ENCODE data around the gene DLEC1.

The DLEC1 gene

DNA sequence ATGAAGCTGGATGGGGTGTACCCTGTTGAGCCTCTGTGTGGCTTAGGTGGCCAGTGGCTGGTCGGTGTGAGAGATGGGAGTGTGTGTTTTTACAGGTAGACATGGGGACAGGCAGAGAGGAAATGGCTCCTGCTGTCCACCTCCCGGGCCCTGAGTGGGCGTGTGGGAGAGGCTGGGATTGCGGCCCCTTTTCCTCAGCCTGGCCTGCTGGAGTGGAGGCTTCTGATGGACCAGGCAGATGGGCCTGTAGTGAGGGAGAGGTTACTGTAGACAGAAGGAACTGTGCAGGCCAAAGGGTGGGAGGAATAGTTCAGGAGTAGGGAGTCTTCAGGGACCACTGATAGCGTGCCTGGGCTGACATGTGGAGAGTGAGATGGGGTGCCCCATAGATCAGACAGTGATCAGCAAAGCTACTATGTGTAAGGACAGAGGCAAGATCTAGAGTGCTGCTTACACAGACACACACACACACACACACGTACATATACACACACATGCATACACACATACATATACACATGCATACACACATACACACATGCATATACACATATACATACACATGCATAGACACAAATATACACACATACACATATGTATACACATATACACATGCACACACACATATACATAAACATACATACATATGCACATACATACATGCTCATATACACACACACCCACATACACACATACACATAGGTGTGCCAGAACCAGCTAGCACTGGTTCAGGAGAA, 71.5 kb downstream of the DLEC1 start:
- FAIRE-seq, result no peak

DNA sequence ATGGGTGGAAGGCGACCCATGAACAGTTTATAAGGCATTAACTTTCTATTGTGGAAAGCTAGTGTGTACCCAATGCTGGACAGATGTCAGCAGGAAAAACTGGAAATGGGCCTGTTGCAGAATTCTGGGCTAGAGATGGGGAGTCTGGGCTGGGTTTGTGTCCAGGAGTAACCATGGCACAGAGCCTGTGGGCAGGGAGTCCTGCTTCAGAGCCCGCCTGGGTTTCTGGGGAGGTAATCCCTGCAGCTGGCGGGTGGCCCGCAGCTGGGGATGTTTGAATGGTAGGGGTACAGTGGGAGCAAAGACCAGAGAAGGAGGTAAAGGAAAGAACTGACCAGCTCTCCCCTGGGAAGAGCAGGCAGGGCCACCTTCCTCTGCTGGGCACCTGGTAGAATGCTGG, 72.2 kb downstream of the DLEC1 start:
- no peak for FAIRE-seq

DNA sequence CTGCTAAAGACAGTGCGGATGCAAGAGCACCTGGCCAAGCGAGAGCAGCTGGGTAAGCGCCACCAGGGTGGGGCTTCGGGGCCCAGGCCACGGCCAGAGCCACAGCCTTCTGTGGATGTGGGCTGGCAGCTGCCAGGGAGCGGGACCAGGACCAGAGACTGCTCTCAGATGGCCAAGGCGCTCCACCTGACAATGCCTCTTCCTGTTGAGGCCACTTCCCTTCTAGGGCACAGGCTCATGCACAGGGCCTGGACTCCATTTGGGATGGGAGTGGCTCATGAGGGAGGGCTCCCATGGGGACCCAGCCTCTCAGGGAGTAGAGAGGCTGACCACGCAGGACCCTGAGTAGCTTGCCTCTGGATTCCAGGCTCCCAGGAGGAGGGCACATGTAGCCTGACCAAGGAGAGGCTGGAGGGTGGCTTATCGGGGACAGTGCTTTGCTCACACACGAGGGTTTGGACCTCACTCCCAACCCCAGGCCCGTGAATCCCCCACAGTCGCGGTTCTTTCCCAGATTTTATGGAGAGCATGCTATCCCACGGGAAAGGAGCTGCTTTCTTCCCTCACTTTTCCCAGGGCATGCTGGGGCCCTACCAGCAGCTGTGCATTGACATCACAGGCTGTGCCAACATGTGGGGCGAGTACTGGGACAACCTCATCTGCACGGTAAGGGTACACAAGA, 72.8 kb downstream of the DLEC1 start:
- FAIRE-seq, result no peak

DNA sequence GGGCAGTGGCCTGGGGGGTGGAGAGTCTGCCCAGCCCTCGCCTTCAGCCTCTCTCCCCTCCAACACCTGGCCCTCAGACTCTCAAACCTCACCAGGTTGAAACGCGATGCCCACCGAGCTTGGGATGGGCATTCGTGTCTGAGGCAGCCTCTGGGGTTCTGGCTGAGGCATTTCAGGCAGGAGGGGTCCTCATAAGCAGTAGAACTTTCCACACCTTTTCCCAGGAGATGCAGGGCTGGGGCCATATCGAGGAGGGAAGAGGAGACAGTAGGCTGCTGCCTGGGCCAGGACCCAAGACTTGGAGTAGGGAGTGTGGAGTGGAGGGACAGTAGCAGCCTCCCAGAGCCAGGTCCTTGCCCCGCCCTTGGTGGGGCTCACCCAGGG, 73.4 kb downstream of the DLEC1 start:
- no peak for FAIRE-seq

DNA sequence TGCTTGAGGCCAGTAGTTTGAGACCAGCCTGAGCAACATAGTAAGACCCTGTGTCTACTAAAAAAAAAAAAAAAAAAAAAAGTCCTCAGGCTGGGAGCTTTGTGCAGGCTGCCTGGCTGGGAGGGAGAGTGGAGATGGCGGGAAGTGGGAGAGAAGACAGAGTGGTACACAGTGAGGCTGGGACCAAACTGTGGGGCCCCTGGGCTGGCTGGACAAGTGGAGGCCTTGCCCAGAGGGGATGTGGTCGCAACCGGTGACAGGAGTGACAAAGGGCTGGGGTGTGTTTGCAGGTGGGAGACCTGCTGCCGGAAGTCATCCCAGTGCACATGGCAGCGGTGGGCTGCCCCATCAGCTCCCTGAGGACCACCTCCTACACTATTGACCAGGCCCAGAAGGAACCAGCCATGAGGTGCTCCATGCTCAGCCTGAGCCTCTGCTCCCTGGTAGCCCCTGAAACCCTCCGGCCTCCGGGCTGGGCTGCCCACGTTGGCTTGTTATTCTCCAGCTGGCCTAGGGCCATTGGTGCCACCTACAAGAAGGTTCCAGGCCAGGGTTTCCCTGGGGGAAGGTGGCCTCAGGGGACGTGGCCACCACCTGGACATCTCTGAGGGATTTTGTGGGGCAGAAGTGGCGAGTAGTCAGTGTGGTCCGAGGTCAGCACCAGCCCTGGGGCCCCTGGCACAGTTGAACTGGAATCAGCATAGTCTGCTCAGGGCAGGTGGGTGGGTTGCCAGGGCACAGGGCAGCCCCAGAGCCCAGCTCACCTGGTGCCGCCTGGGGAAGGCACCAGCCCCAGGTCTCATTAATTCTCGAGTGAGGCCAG, 75.3 kb downstream of the DLEC1 start:
- no peak for FAIRE-seq

DNA sequence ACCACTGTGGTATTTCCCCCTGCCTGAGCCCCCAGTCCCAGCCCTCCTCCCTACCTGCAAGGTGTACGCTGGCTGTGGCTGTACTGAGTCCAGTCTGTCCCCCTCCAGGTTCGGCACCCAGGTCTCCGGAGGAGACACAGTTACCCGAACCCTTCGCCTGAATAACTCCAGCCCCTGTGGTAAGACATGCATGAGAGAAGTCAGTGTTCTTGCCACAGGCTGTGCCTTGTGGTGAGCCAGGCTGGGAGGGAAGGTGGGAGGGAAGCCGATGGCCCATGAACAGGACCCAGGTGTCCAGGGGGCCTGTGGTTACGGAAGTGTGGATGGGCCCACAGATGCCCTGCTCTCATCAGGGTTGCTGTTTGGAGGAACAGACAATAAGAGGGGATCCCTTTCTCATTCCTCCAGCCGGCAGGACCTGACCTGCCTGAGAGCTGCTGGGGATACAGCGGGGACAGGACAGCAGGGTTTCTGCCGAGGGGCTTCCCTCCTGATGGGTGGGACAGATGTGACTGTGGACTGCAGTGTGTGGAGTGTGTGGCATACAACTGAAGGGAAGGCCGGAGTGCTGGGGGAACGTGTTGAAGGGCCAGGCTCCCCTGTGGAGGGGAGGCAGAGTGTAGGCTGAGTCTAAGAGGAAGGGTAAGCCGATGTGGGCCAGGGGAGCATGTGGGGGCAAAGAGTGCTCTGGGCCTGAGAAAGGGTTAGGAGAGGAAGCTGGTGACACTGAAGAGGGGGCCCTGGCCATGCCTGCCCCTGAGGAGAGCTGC, 76.1 kb downstream of the DLEC1 start:
- no peak for FAIRE-seq

DNA sequence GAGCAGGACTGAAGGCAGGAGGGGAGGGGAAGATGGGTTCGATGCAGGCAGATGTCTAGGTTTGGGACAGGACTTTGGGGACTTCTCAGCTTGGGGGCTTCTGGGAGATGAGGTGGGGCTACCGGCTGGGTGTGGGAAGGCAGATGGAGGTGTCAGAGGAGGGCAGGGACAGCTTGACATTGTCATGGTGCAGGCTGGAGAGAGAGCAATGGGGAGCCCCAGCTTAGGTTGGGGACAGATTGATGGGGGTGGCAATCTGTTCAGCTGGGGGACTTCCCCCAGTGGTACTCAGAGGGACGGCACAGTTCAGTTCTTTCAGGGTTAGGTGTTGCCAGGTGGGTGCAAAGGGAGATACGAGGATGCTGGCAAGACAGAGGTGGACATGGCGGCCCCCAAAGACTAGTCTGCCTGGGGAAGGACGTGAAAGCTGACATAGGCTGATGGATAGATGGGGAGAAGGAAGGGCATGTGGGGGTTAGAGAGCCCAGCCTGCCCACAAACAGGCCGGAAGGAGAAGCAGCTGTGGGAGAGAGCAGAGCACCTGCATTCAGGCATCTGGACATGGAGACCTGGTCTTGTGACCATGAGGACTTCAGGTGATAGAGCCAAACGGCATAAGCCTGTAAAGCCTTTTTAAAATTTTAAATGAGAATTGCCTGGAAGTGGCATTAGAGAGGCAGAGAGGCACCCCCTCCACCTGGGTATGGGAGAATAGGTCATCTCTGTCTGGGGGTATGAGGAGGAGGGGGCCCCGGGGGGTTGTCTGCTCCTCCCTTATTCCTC, 76.8 kb downstream of the DLEC1 start:
- no peak for FAIRE-seq

DNA sequence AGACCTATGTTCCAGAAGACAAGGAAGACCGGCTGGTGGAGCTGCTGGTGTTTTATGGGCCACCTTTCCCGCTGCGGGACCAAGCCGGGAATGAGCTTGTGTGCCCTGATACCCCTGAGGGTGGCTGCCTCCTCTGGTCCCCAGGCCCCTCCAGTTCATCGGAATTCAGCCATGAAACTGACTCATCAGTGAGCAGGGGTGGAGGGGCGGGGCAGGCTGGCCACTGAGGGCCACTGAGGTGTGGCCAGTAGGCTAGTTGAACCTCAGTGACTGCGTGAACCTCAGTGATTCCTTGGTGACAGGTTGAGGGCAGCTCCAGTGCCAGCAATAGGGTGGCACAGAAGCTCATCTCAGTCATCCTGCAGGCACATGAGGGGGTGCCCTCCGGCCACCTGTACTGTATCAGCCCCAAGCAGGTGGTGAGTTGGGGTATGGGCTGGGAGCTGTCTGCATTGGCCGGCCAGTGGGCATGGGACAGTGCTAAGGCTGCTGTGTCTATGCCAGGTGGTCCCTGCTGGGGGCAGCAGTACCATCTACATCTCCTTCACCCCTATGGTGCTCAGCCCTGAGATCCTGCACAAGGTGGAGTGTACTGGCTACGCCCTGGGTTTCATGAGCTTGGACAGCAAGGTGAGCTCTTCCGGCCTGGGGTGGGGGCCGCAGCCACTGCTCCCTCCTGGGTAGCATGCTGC, 77.6 kb downstream of the DLEC1 start:
- no peak for FAIRE-seq

DNA sequence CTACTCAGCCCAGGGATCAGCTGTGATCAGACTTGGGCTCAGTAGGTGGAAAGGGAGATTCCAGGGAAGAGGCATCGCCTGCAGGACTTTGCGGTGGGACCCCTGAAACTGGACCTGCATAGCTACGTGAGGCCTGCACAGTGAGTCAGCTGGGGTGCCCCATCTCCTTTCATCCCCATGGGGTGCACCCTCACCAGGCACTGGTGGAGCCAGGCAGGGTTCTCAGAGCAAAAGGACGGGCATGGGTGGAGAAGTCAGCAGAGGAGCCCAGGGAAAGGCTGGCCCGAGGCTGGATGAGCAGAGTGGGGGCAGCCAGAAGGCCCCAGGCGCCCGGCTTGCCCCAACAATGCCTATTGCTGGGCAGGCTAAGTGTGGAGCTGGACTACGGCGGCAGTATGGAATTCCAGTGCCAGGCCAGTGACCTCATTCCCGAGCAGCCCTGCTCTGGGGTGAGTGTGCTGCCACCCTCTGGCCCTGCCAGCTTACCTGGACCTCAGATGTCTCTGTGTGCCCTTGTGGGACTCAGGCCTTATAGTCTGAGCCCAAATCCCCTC, 78.2 kb downstream of the DLEC1 start:
- FAIRE-seq, result no peak

DNA sequence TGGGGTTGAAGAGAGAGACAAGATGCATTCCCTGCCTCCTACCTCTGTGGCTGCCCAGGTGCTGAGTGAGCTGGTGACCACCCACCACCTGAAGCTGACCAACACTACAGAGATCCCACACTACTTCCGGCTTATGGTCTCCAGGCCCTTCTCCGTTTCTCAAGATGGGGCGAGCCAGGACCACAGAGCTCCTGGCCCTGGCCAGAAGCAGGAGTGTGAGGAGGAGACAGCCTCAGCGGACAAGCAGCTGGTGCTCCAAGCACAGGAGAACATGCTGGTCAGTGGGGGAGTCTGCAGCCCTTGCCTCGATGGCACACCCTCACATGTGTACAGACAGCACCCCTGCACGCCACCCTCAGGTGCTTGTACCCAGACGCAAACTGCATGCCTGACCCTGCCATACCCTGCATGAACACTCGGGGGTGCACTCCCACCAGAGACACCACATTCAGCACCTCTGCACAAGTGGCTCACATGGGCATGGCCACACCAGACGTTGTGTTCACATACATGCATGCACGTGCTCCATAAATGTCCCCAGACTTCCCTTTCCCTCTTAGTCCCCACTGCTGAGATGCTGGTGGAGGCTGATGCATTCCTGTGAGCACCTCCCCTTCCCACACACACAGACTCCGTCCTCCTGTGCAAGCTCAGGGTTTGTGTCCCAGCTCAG, 78.9 kb downstream of the DLEC1 start:
- FAIRE-seq, result no peak

DNA sequence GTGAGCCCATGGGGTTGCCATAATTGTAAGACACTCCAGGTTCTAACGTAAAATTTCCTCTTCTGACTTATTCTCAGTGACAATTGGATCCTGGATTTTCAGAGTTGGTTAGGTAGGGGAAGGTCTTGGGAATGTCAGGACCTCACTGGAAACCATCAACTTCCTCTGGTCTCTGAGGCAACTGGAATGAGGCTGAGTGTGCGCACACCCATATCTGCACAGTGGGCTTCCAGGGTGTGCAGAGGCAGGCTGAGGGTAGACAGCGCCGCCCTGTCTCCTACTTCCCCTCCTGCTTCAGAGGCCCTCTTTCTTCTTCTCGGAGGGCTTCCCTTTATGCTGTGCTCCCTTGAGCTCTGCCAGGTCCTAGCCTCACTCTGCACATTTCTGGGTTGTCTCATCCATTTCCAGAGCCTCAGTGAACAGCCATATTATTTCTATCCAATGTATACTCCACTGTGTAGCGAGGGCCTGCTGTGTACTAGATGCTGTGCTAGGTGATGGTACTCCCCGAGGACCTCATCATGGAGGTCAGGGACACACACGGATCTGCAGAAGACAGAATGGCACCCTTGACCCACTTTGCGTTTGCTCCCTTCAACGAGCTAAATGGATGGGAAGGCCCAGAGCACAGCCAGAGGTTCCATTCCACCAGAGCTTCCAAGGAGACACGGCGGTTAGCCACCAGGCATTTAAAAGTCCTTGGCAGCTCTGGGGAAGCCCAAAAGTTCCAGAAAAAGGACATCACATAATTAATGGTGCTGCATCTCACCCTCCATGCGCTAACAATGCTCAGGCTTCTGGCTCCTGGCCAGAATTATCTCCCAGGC, 79.6 kb downstream of the DLEC1 start:
- no peak for FAIRE-seq

DNA sequence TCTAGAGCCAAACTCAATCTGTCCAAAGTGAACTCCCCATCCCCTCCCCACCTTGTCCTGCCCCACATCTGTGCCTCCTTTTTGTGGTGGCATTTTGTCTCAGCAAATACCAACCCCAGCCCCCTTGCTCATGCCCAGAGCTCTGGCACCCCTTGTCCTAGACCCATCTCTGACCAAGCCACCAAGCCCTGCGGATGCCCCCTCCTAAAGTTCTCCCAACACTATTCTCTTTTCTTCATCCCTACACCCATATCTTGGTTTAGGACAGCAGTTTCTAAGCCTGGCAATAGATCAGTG, 80.2 kb downstream of the DLEC1 start:
- no peak for FAIRE-seq

DNA sequence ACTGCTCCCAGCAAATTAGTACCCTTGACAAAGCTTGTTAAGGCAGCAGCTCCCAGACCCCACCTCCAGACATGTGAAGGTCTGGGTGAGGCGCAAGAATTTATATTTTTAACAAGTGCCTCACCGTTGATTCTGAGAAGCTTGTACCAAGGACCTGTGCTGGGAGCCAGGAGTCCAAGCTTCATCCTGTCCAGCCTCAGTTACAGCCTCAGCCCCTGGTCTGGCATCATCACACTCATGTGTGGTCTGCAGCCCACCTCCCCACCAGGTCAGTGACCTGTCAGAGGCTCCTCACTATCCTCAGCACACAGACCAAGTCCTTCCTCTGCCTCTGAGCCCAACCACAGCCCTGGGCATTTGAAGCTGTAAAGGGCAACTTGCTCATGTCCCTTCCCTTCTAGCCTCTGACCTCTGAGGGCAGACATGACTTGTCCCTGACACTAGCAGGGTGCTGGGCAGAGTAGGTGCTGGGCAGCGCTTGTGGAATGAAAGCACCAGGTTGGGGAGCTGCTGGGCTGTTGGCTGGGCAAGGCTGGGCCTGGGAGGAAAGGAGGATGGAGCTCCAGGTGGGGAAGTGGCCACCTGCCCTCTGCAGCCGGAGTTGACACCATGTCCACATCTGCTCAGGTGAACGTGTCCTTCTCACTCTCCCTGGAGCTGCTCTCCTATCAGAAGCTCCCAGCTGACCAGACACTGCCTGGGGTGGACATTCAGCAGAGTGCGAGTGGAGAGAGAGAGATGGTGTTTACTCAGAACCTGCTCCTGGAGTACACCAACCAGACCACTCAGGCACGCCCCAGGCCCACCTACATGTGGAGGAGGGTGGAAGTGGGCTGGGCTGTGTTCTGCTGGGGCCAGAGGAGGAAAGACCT, 81.0 kb downstream of the DLEC1 start:
- FAIRE-seq, result no peak

DNA sequence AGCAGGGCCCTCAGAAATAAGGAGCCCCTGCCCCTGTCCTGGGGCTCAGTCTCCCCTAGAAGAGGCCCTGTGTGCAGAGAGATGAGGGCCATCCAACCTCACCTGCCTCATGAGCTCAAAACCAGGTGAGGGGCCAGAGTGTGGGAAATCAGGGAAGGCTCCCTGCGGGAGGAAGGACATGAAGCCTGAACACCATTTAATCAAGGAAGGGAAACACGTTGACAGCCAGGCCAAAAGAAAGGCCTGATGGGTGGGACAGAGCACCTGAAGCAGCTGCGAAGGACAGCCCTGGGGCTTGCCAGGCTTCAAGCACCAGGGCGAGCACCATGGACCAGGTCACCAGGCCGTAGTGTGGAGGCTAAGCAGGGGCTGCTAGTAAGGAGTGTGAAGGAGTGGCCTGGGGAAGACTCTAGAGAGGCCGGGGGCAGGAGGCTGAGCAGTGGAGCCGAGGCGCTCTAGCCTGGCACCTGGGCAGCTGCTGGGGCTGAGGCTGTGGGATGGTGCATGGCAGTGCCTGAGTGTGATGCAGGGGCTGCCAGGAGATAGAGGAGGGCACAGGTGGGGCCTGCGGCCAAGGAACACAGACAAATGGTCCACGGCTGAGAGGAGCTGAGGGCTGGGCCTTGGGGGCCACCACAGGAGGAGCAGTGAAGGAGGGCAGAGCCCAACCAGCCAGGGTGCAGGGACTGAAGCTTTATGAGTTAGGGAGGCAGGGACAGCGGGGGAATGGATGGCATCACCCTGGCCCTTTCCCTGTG, 81.9 kb downstream of the DLEC1 start:
- FAIRE-seq, result no peak

DNA sequence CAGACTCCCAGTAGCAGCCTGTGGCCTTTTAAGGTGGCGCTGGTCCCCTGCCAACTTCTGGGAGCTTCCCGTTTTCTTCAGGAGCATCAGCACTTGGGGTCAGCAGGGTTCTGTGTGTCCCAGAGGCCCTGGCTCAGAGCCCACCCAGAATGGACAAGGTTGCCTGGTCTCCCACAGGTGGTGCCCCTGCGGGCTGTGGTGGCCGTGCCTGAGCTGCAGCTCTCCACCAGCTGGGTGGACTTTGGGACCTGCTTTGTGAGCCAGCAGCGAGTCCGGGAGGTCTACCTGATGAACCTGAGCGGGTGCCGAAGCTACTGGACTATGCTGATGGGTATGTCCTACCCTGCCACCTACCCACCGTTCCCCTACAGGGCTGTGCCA, 82.4 kb downstream of the DLEC1 start:
- FAIRE-seq, result no peak

DNA sequence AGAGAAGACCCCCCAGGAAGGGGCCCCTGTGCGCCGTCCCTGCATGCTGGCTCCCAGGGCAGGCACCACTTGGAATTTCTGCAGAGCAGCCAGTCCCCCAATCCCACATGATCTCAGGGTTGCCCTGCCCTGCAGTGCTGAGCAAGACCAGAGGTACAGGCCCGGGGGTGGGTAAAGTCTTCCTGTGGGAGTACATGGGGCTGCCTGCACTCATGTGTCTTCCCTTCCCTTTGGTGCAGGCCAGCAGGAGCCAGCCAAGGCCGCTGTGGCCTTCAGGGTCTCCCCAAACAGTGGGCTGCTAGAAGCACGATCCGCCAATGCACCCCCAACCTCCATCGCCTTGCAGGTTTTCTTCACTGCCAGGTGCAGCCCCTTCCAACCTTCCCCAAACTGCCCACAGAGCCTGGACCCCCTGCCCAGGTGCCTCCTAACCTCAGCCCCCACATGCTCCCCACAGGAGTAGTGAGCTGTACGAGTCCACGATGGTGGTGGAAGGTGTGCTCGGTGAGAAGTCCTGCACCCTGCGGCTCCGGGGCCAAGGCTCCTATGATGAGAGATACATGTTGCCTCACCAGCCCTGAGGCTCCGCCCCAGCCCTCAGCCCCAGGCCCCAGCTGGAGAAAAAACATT, 82.9 kb downstream of the DLEC1 start:
- no peak for FAIRE-seq

DNA sequence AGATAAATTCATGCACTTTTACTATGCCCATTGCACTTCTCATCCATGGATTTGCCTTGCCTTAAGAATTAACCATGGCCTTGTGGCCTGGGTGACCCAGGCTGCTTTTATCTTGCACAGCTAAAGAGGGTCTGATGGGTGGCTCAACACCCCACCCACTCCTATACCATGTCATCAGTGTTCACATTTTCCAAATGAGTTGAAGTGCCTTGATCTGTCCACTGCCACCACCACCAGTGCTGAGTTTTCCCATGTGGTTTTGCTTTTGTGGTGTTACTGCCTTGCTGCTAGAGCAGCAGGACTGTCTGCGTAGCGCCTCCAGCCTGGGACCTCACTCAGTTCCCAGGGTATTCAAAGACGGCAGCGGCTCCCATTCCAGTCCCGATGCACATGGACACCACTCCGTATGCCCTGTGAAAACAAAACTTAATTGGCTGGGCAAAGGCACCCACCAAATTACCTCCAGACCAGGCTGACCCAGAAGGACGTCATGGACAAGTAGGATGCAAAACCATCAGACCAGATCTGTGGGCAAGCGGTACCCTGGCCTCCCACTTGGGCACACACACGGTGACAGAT, 83.8 kb downstream of the DLEC1 start:
- FAIRE-seq, result no peak
